HG02588 (cell line): Measurements from ENCODE around the gene CDC5L.

Experiments
- ATAC-seq: cut with Tn5 transposase; IDR thresholded peaks from one replicate; pipeline ENCODE4 v1.9.1; 2021; ENCODE audit warnings: mild to moderate bottlenecking, moderate library complexity; ENCODE audit not compliant: unreplicated experiment

The CDC5L gene

GRCh38 chr6:44495036-44495901 is 107.8 kb downstream of the CDC5L start:
- no peak for ATAC-seq

DNA sequence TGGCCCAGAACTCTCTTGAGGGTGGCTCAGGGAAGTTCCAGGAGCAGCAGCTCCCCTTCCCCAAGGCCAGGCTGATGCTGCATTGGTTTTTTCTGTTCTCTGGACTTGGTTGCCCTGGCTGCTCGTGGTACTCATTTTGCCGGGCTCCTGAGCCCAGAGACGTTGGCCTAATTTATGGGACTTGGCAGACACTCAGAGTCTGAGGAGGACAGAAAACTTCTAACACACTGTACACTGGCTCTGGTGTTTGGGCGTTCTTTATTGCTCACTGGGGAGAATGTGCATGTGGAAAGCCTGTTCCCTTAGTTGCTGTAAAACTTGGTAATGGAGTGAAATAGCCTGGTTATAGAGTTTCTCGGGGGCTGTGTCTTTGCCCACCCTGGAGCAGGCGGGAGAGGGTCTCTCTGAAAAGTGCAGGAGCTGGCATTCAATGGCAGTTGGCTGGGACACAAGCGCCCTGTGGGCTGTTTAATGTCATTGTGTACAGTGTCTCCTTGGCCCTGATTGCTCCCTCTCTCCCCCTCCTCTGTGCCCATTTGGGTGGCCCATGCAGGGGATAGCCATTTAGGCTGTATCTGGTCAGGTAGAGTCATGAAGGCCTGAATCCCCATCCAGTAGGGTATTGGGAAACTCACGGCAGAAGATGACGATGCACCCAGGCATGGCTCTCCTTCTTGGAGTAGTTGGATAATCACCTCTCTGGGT is 109.3 kb downstream of the CDC5L start:
- ATAC-seq, result no peak

DNA sequence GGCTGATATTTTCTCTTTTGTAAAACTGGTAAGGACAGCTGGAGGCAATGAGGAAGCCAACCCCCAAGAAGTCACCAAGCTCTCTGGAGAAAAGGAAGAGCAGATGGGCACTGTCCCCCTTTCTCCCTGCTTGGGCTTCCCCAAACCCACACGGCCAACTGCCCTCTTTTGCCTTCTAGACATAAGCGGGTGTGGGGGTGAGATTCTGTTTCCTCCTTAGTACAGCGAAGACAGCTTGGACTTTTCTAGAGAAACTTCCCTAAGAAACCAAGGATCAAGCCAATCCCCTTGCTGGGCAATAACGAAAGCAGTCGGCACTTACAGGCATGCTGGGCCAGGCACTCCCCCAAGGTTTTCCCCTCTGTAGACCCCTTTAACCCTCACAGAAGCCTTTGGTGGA is 110.3 kb downstream of the CDC5L start:
- no peak for ATAC-seq

GRCh38 chr6:44498436-44498835 is 110.9 kb downstream of the CDC5L start:
- ATAC-seq, result no peak

GRCh38 chr6:44499609-44500008 is 112.1 kb downstream of the CDC5L start:
- ATAC-seq, result no peak
